Limb (tissue), 2 donors: ENCODE measurements around the gene IL3.
A peak's percentile ranks its signal among the peaks of the same experiment; 100 is the strongest.
"Not testable (repeated sequence)": the region's sequence is repeated elsewhere in the genome, so short reads cannot be mapped to it uniquely, and the experiment has no call there.

ENCODE experiments used
- DNase-seq, 2 donors: peaks; one replicate each; pipeline ENCODE4 v3.0.0-alpha.2; 2016; ENCODE audit errors: extremely low spot score in 2 of 2

The IL3 gene

DNA sequence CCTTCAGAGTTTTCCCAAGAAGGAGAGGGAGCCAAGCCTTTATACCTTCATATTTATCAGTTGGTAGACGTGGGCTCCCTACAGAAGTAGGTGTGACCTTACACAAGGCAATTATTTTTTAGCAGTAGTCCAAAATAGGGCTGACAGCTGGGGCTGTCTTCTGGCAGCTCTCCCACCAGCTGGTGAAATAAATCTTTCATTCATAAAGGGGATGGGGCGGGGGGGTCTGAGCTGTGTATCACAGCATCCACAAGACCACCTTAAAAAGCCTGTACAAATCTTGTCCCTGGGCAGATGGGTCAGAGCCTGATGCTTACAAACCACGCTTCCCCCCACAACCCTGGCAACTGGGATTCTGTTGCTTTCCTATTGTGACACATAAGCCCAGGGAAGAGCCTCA lies 32.8 kb downstream of the IL3 start:
- peak in 1 of 2 donors; percentile 11 for DNase-seq

DNA sequence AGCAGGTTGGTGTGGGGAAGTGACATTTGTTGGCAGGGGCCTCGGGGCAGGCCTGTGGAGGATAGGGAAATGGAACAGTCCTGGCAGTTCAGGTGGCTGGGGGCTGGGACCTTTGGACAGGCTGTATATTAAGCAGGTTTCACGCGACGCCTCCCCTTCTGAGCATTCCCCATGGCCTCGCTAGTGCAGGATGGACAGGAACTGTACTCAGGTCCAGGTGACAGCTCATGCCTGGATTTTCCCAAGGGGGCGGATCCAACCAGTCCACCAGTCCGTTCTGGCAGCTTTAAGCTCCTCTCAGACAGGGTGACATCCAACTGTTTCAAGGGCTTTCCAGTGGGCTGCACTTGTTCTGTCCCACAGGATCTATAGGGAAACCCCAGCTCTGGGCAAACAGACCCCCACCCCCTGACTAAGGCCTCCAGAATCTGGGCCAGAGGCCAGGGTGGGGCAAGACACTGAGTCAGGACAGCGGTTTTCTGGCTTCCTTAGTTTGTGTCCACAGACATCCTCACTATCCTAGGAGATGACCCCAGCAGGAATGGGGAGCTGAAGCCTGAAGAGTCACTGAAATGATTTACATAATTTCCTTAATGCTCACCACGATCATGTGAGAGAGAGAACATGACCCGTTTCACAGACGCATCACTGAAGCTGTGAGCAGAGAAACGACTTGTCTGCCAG lies 34.1 kb downstream of the IL3 start:
- no peak for DNase-seq

DNA sequence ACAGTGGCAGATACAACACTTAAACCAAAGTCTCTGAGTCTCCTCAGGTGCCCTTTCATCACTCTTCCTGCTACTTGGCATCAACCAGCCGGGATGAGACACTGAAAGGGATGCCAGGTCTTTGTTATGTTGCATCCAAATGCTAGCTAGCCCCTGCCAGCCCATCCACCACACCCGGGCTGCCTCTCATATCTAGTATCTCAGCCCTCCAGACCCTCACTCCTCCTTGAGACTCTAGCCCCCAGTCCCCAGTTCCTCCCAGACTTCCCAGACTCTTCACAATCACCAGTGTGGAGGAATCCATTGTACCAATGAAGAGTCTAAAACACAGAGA lies 34.6 kb downstream of the IL3 start:
- DNase-seq, result no peak

DNA sequence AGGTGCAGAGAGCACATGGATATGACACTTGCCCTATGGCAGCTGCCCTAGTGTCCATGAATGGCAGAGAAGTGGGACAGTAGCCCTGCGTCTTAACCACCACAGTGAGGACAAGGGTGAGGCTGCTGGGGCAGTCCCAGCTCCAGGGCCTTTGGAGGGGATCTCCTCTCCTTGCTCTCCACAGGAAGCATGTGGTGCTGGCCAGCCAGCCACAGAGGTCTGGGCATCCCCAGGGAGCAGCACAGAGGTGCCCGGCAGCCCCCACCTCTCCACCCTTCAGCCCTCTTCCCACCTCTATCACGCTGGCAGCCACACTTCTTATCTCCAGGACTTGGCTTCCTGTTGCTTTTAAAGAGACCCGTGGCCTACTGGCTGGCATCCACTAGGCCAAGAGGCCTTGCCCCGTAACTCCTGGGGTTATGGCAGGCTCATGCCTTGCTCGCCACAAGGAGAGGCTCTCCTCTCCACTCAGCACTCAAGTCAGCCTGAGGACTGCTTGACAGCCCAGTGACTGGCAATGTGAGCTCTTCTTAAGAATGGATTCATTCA lies 35.0 kb downstream of the IL3 start:
- no peak for DNase-seq

DNA sequence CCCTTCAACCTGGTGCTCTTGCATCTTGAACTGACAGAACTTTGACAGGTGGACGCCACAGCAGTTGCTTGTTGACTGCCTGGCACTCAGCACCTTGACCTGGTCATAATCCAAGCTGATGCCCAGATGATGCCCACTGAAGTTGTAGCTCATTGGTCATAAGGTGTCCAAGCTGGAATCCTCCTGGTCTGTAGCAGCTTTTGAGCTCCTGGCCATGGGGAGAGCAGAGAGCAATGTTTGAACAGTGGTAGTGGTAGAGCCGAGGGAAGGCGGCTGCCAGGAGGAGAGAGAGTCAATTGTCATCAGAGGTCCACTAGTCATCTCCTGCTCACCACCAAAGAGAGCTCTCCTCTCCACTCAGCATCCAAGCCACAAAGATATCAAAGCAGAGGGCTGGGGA lies 36.4 kb downstream of the IL3 start:
- DNase-seq, result no peak

DNA sequence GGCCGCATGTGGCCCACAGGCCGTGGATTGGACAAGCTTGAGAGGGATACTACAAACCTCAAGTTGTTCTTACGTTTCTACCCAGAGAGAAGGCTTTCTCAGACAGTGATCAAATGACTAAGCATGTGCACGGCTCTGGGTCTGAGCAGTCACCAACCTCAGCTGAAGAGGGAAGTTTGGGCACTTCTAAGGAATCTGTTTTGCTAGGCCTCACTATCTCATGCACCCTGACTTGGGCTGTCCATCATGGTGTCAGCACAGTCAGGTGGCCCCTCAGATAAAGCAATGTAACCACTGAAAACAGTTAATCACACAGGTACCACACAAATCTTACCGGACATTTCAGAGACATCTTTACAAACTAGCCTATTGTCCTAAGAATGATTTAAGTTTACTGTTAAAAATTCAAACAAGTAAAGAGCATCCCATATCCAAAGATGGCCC lies 37.7 kb downstream of the IL3 start:
- DNase-seq, result no peak

DNA sequence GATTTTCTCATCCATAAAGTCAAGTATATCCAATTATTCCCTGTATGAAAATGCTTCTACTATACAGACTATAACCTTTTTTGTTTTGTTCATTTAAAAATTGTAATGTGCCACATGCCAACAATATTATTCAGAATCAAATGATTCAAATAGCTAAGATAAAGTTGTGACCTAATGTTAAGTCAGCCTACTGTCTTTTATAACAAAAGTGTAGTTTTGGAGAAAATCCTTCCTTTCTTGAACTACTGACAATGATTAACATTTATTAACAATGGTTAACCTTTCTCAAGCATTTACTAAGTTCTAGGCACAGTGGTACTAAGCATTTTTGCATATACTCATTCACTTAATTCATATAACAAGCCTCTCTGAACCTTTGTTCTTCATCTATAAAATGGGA lies 38.2 kb downstream of the IL3 start:
- DNase-seq, result no peak

DNA sequence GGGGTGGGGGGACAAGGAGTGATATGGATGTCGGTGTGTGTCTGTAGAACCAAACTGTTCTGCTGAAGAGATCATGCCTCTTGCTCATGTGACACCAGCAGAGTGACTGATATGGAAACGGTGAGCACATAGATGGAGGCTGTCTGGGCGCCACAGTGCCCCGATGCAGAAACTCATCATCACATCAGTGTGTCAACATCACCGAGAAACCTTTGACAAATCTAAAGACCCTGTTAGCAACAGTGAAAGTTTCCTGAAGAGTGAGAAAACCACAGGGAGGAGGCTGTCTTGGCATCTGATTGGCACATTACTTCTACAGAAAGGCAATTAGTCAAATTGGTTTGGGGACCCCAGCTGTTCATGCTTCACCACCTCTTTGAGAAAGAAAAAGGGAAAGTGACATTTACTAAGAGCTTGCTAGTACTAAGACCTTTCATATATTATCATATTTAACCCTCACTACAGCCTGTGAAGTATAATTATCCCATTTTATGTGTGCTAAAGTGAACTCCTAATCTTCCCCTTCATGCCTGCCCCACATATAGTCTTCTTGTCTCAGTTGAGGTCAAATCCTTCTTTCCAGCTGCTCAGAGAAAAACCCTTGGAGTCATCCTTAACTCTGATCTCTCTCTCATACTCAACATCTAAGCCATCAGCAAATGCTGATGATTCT lies 38.8 kb downstream of the IL3 start:
- no peak for DNase-seq

DNA sequence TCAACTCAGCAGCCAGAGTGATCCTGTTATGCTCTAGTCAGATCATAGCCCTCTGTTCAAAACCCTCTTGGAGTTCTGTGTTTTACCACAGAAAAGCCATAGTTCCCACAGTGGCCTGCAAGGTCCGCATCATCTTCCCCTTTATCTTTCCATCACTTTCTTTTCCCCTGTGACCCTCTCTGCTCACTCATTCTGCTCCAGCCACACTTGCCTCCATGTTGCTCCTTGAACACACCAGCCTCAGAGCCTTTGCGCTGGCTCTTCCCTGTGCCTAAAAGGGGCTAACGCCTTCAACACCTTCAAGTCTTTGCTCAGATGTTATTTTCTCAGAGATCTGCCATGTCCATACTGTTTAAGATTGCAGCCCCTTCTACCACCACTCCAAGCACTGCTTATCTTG lies 39.5 kb downstream of the IL3 start:
- no peak for DNase-seq

DNA sequence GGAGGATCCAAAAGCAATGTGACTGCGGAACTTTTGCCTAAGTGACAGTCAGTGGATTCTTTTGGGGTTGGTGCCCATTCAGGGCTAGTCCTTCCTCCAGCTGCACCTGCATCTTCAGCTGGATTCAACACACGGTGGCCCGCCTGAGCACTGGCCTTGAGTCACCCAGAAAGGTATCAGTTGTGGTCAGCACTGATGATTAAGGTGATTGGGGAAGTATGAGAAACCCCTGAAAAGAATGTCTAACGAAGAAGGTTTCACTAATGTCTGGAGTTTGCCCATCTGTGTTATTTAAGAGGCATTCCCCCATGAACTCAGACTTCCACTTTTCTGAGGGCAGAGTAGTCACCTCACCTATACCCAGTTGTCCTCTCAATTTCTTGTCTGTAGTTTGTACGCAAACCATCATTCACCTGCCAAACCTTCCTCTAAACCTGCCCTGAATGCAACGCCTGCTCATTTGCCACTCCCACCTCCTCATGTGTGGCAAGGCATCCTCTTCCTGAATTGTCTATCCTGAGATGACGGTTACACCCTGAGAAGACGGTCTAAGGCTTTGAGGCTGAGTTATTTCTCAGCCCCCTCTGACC lies 40.3 kb downstream of the IL3 start:
- no peak for DNase-seq

DNA sequence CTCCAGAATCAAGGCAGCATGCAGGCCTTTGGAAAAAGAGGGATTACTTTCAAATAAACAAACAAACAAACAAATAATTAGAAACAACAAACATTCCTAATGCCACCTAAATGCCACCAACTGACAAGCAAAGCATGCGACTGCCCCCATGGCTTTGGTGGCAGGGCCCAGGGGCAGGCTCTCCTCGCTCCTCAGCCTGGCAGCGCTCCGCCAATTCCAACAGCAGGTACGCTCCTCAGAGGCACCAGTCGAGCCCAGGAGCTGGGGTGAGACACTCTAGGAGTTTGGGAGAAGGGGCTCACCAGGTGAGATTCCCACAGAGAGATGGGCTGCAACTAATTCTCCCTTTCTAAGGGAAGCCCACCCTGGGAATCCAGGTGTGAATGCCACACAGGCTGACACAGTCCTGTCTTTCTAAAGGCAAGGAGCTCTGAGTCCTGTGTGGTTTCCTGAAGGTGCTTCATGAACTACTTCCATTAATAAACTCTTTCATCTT lies 41.0 kb downstream of the IL3 start:
- DNase-seq, result no peak

DNA sequence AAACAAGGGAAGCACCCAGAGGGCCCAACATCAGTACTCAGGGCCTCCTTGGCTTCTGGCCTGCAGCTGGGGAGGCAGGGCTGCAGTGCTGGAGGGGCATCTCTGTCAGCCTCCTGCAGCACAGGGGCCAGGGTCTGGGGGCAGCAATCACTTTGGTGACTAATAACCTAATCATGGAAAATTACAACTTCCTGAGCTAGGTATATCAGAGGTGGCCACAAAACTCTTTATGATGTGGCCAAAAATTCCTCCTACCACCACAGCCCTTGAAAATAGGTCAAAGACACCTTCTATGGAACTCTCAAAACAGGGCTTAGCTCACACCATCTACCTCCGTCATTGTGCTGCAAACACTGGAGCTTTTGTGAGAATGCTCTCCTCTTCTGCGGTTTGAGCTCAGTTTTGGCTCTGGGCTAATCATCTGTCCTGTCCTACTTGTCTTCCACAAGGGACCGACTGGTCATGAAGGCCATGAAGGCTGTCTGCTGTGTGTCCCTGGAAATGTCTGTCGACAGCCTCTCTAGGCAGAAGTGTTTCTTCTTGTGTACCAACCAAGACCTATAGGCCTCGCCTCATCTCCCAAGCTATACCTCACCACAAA lies 41.7 kb downstream of the IL3 start:
- no peak for DNase-seq

DNA sequence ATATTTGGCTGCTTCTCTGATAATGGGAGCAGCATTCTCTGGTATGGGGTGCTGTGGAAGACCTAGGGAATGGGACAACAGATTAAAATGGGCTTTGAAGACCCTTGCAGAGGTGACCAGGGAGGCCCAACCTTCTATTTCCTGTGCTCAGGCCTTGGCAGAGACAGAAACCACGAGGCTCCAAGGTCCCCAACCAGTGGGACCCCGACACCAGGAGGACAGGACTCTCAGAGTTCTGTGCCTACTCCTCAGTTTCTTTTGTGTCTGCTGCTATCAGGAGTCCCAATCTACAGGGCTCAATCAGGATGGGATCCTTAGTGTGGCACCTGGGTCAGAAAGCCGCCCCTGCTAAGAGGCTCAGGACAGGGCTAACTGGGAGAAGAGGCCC lies 42.5 kb downstream of the IL3 start:
- no peak for DNase-seq

DNA sequence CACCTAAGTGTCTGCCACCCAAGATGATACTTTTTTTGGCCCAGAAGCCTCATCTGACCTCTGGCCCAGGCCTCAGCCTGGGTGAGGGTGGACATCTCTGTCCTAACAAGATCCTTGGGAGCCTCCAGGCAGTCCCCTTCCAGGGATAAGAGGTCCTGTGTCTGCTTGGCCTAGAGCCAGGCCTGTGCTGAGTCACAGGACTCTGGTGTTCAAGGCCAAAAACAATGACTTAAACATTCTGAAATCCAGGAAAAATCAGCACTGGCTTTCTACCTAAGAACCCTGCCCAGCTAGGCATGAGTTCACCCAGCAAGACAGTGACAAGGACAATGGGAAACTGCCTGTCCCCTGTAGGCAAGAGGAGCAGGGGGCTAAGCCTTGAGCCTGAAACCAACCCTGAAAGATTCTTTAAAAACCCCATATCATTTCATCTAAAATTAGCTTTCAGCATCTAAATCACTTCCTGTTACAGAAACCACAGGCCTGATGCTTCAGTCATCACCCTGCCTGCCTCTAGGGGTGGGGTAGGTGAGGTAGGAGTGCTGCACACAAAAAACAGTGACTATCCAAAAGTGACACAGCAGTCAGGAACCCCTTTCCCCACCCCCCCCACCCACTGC lies 43.0 kb downstream of the IL3 start:
- DNase-seq, result peak in 1 of 2 donors; percentile 25

DNA sequence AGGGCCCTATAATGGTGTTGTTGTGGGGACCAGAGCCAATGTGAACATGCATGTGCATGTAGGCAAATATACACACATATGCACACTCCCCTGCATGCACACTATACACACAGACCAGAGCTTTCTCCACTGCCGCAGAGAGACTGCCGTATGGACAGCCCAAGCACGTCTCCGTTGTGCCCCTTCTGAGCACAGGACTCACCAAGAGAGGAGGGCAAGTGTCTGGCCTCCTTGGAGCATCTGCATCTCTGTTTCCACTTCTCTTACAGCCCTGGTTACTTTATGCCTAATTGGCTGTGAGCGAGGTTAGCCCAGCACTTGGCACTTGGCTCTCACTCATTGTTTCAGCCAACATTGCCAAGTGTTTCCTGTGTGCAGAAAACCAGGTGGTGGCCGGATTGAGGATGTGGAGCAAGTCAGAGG lies 43.5 kb downstream of the IL3 start:
- DNase-seq, result no peak

DNA sequence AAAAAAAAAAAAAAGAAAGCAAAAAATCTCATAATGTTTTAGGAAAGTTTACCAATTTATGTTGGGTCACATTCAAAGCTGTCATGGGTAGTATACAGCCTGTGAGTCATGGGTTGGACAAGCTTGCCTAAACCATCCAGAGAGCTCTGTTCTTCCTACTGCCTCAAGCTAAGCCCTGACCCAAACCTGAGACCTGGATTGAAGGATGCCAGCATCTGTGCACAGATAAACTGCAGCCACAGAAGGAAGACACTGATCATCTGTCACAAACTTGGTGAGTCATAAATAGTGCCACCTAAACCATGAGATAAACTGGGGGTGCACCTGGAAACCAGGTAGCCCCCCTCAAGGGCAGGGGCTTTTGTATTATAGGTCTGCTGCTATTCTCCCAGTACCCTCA lies 44.1 kb downstream of the IL3 start:
- no peak for DNase-seq

DNA sequence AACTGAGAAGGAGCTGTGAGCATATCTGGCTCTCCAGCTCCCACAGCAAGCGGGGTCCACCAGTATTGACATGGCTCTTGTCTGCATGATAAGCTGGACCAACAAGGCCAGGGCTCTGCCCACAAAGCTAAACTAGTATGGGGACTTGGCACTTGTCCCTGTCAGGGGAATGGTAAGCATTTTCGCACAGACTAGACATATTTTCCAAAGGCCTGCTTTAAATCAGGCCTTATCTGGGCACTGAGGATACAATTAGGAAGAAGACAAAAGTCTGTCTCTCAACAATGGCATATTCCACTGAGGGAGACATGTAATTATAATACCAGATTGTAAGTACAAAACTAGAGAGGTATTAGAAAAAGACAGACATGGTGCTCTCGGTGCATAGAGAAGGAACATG lies 45.2 kb downstream of the IL3 start:
- DNase-seq, result no peak

DNA sequence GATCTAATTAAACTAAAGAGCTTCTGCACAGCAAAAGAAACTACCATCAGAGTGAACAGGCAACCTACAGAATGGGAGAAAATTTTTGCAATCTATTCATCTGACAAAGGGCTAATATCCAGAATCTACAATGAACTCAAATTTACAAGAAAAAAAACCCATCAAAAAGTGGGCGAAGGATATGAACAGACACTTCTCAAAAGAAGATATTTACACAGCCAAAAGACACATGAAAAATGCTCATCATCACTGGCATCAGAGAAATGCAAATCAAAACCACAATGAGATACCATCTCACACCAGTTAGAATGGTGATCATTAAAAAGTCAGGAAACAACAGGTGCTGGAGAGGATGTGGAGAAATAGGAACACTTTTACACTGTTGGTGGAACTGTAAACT lies 48.0 kb downstream of the IL3 start:
- DNase-seq, result not testable (repeated sequence)

DNA sequence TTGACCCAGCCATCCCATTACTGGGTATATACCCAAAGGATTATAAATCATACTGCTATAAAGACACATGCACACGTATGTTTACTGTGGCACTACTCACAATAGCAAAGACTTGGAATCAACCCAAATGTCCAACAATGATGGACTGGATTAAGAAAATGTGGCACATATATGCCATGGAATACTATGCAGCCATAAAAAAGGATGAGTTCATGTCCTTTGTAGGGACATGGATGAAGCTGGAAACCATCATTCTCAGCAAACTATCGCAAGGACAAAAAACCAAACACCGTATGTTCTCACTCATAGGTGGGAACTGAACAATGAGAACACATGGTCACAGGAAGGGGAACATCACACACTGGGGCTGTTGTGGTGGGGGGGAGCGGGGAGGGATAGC lies 48.5 kb downstream of the IL3 start:
- DNase-seq, result not testable (repeated sequence)

DNA sequence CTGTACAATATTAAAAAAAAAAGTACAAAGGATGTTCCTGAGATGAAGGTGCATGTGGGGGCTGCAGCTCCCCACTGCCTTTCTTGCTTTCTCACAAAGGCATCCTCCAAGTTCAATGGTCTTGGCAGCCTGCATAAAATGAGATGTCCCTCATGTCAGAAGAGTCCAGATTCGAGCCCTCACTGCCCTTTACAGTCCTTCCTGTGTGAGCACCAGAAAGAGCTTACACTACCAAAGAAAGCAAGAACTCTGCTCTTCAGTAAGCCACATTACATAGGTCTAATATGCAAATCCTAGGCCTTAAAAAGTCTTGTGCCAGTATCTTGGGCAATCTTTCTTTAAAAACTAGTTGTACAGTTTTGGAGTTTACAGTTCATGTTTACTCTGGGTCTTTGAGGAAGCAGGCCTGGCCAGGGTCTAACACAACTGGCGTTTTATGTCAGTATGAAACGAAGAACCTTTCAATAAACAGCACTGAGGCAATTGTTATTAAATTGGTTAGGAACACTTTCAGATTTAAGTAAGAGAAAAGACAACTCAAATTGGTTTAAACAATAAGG lies 49.1 kb downstream of the IL3 start:
- DNase-seq, result no peak

DNA sequence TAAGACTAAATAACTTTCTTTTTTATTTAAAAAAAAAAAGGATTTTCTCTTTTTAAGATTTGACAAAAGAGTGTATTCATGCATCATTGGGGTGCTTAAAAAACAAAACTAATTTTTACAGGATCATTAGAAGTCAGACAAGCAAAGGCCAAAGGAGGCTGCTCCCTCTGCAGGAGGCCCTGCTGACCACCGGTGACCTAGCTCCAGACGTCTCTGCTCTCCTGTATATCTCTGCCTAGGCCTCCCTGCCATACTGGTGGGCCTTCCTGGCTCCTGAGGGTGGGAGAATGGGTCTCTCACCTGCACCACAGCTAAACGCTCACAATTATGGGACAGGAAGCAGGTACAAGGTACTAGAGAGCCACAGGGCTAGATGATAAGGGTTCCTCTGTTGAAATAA lies 49.7 kb downstream of the IL3 start:
- no peak for DNase-seq

DNA sequence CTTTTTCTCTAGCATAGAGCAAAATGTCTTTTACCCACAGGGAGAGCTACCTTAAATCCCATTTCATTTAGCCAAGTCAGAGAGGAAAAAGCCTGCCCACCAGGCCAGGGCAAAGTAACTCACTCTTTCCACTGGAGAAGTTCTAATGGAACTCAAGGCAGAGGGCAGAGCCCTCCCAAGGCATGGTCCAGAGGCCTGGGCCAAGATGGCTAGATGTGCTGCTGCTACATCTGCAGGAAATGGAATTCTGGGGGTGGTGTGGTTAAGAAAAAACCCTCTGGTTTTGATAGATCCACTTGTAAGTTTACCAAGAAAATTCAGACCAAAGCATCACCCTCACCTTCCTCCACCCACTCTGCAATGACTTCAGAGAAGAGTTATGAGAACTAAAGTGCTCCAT lies 50.5 kb downstream of the IL3 start:
- no peak for DNase-seq
